Naive thymus-derived CD4-positive, alpha-beta T cell (primary cell): ENCODE measurements around the gene RPL18. TPM values are rescaled to one million over a fixed set of nuclear protein-coding genes. Genes with fewer than 3 reads are reported as not detected.

Experiments
- ATAC-seq: fragments of 150-1000 bp; cut with Tn5 transposase; 2 replicates; pipeline ENCODE4 v1.10.0; 2021; ENCODE audit warnings: mild to moderate bottlenecking, moderate library complexity
- CTCF ChIA-PET: fragments of 350-600 bp; sonication (Branson Sonifier 250); formaldehyde crosslinking; loops from one replicate; lab custom pipeline; 2021; ENCODE audit warnings: antibody characterized with exemption; lab: Charles Lee
- POLR2A ChIA-PET: fragments of 350-600 bp; sonication (Branson Sonifier 250); formaldehyde crosslinking; loops from one replicate; lab custom pipeline; 2021; ENCODE audit warnings: antibody characterized with exemption, inconsistent platforms; lab: Charles Lee
- DNase-seq, 9 donors: peaks; one replicate each; pipeline versions ENCODE4 v3.0.0 to v3.0.0-alpha.2; 2020 to 2022; ENCODE audit warnings: mixed read lengths in 1 of 9
- H3K27ac ChIP-seq: one replicate; pipeline ENCODE4 v1.7.0; 2013; ENCODE audit warnings: mild to moderate bottlenecking, low read depth, low read length, moderate library complexity
- H3K27me3 ChIP-seq, 2 donors: one replicate each; pipeline ENCODE4 v1.7.0; 2013; ENCODE audit warnings: low read length in 2 of 2, mild to moderate bottlenecking in 2 of 2, moderate library complexity in 2 of 2; ENCODE audit not compliant: control insufficient read depth in 2 of 2, insufficient read depth in 2 of 2
- H3K36me3 ChIP-seq, 3 experiments: 1 replicate in 2 of 3; 2 replicates in 1 of 3; pipeline ENCODE4 v1.7.0; 2013; ENCODE audit warnings: low read length in 3 of 3, mild to moderate bottlenecking in 3 of 3, moderate library complexity in 1 of 3; ENCODE audit not compliant: insufficient read depth in 3 of 3, control insufficient read depth in 2 of 3
- H3K4me1 ChIP-seq, 2 donors: one replicate each; pipeline ENCODE4 v1.7.0; 2013; ENCODE audit warnings: low read length in 2 of 2, mild to moderate bottlenecking in 2 of 2, moderate library complexity in 1 of 2; ENCODE audit not compliant: control insufficient read depth in 2 of 2, insufficient read depth in 2 of 2
- H3K4me3 ChIP-seq: 2 replicates; pipeline ENCODE4 v1.7.0; 2013; ENCODE audit warnings: mild to moderate bottlenecking, low read length
- H3K9me3 ChIP-seq, 3 experiments: 1 replicate in 2 of 3; 2 replicates in 1 of 3; pipeline ENCODE4 v1.7.0; 2013; ENCODE audit warnings: low read length in 3 of 3; ENCODE audit not compliant: control insufficient read depth in 2 of 3
- H3K27ac Mint-ChIP-seq, 9 donors: one replicate each; pipeline ENCODE4 v1.8.0; 2020 to 2022; ENCODE audit warnings: mixed read lengths in 9 of 9, mild to moderate bottlenecking in 8 of 9, moderate library complexity in 5 of 9, inconsistent platforms in 2 of 9
- H3K27me3 Mint-ChIP-seq, 5 donors: one replicate each; pipeline ENCODE4 v1.8.0; 2021 to 2022; ENCODE audit warnings: mixed read lengths in 5 of 5, mild to moderate bottlenecking in 1 of 5
- H3K36me3 Mint-ChIP-seq, 5 donors: one replicate each; pipeline ENCODE4 v1.8.0; 2020 to 2022; ENCODE audit warnings: mixed read lengths in 5 of 5, mild to moderate bottlenecking in 3 of 5, inconsistent platforms in 1 of 5
- H3K4me1 Mint-ChIP-seq, 7 donors: one replicate each; pipeline ENCODE4 v1.8.0; 2020 to 2022; ENCODE audit warnings: mixed read lengths in 7 of 7, mild to moderate bottlenecking in 3 of 7, inconsistent platforms in 1 of 7
- H3K4me3 Mint-ChIP-seq, 10 donors: one replicate each; pipeline ENCODE4 v1.8.0; 2020 to 2022; ENCODE audit warnings: mild to moderate bottlenecking in 10 of 10, mixed read lengths in 10 of 10, moderate library complexity in 6 of 10, inconsistent platforms in 2 of 10
- H3K9me3 Mint-ChIP-seq, 11 donors: one replicate each; pipeline ENCODE4 v1.8.0; 2020 to 2022; ENCODE audit warnings: mixed read lengths in 11 of 11, mild to moderate bottlenecking in 4 of 11, inconsistent platforms in 1 of 11, moderate library complexity in 1 of 11
- intact Hi-C, 2 donors: fragments of 100-400 bp; cut with micrococcal nuclease; formaldehyde crosslinking; loops; one replicate each; pipeline ENCODE4 v1.15.1; 2023
- polyA plus RNA-seq, 2 donors: library from polyadenylated mRNA; unstranded; fragments of 300-500 nt; fragmentation: Illumina TruSeq; gene quantifications; one replicate each; pipeline ENCODE4 v1.2.3, GENCODE V29; 2021
- total RNA-seq, 6 experiments: library from RNA in 5 of 6; stranded (reverse) in 5 of 6; gene quantifications; 1 replicate in 5 of 6; 2 replicates in 1 of 6; pipeline ENCODE4 v1.2.3 and lab custom pipeline; 2021 to 2026

RPL18 gene
- total and polyA plus RNA-seq, 7 experiments from 2014 or later: 1,570 to 2,826 (median 2,813) TPM

GRCh38 chr19:48627201-48627864 is 8.4 kb upstream of the RPL18 start:
- Histone ChIP-seq H3K27ac (no peak overlapping the region), H3K36me3 (peaks cover 0 to 51% (median under 1%) of the 10 kb centered on the region in 3 experiments), H3K27me3 (no peaks in the 10 kb centered on the region), H3K4me3 (no peak overlapping the region), H3K9me3 (no peaks in the 10 kb centered on the region), H3K4me1 (peaks cover 14 to 15% of the 10 kb centered on the region in 2 donors)
- Mint-ChIP-seq H3K36me3 (peaks cover 0 to 10% (median 9%) of the 10 kb centered on the region in 5 donors), H3K4me3 (no peak overlapping the region), H3K27me3 (no peaks in the 10 kb centered on the region), H3K4me1 (peaks cover 15 to 45% (median 35%) of the 10 kb centered on the region in 7 donors), H3K9me3 (peaks cover 0 to 3% (median 0%) of the 10 kb centered on the region in 11 donors), H3K27ac (peak overlapping the region in 2 of 9 donors; percentile 24 to 88)
- DNase-seq (peak in 1 of 9 donors; percentile 5), ATAC-seq (no peak)
- ChIA-PET CTCF (no interaction called here), POLR2A (interaction anchor here (0.6 to 1.1 kb wide), 5 partner anchors 8 to 264 kb away, joined by 4 to 6 read pairs (median 4); partner anchors contain the start of genes RPL18 and SPHK2)
- intact Hi-C loops: no loop called here

- ChIA-PET POLR2A (interaction anchor here (0.5 to 5.9 kb wide), 2 partner anchors 6 to 311 kb away, joined by 3 to 66 read pairs; no protein-coding TSS in a partner anchor), CTCF (no interaction called here)
- DNase-seq (no peak), ATAC-seq (no peak)
- Mint-ChIP-seq H3K9me3 (peaks cover 0 to 3% (median 0%) of the 10 kb centered on the region in 11 donors), H3K27ac (peak overlapping the region in 2 of 9 donors; percentile 79 to 92), H3K36me3 (peaks cover 0 to 15% (median 9%) of the 10 kb centered on the region in 5 donors), H3K27me3 (no peaks in the 10 kb centered on the region), H3K4me1 (peaks cover 21 to 43% (median 35%) of the 10 kb centered on the region in 7 donors), H3K4me3 (no peak overlapping the region)
- Histone ChIP-seq H3K36me3 (peaks cover 0 to 38% (median 0%) of the 10 kb centered on the region in 3 experiments), H3K27ac (no peak overlapping the region), H3K9me3 (no peaks in the 10 kb centered on the region), H3K4me1 (peaks cover 13 to 15% of the 10 kb centered on the region in 2 donors), H3K4me3 (no peak overlapping the region), H3K27me3 (no peaks in the 10 kb centered on the region)
- intact Hi-C loops: no loop called here
Observed at GRCh38 chr19:48625891-48626327, 6.9 kb upstream of the RPL18 start.

- H3K4me3 ChIP-seq: no peak overlapping the region
- Mint-ChIP-seq H3K4me1 (peaks cover 24 to 44% (median 34%) of the 10 kb centered on the region in 7 donors), H3K9me3 (peaks cover 0 to 3% (median 0%) of the 10 kb centered on the region in 11 donors), H3K4me3 (peak overlapping the region in 8 of 10 donors; percentile 10 to 98 (median 76)), H3K27ac (peak overlapping the region; percentile 58 to 96 (median 89)), H3K36me3 (peaks cover 0 to 13% (median 4%) of the 10 kb centered on the region in 5 donors), H3K27me3 (no peaks in the 10 kb centered on the region)
- DNase-seq (no peak), ATAC-seq (no peak)
- peak overlapping the region; percentile 73 for H3K27ac ChIP-seq
- intact Hi-C loops: loop anchor here (1.0 to 5.0 kb wide), 2 partner anchors 12 to 1252 kb away; partner anchors contain the start of genes DBP (in 2 of the 2), AKT1S1 (in 1 of the 2) and TBC1D17 (in 1 of the 2)
- ChIA-PET POLR2A (interaction anchor here (0.5 to 5.9 kb wide), 3 partner anchors 7 to 312 kb away, joined by 3 to 66 read pairs (median 9); partner anchors contain the start of gene DBP), CTCF (no interaction called here)
- no peaks in the 10 kb centered on the region for H3K9me3 ChIP-seq
- no peaks in the 10 kb centered on the region for H3K27me3 ChIP-seq
- H3K4me1 ChIP-seq: peaks cover 13 to 17% of the 10 kb centered on the region in 2 donors
- H3K36me3 ChIP-seq: peaks cover 0 to 29% (median 0%) of the 10 kb centered on the region in 3 experiments
Observed at GRCh38 chr19:48624791-48625723, 6.1 kb upstream of the RPL18 start.

GRCh38 chr19:48624067-48624594 is 5.2 kb upstream of the RPL18 start:
- H3K27ac Mint-ChIP-seq: peak overlapping the region; percentile 86 to 99 (median 92)
- peaks cover 14 to 24% of the 10 kb centered on the region in 2 donors for H3K4me1 ChIP-seq
- peak overlapping the region; percentile 29 for H3K4me3 ChIP-seq
- H3K4me1 Mint-ChIP-seq: peaks cover 31 to 51% (median 44%) of the 10 kb centered on the region in 7 donors
- H3K4me3 Mint-ChIP-seq: peak overlapping the region; percentile 76 to 98 (median 88)
- H3K36me3 ChIP-seq: peaks cover 0 to 20% (median 0%) of the 10 kb centered on the region in 3 experiments
- ChIA-PET CTCF (interaction anchor here (0.8 to 1.4 kb wide), 2 partner anchors 10 to 14 kb away, joined by 4 read pairs; partner anchors contain the start of gene DBP), POLR2A (interaction anchor here (1.2 to 5.9 kb wide), 7 partner anchors 8 to 118 kb away, joined by 3 to 66 read pairs (median 7); partner anchors contain the start of genes CA11 and DBP)
- H3K27me3 Mint-ChIP-seq: no peaks in the 10 kb centered on the region
- peaks cover 0 to 3% (median 0%) of the 10 kb centered on the region in 11 donors for H3K9me3 Mint-ChIP-seq
- peak; percentile 83 to 97 (median 87) for DNase-seq
- peak overlapping the region; percentile 73 for H3K27ac ChIP-seq
- H3K36me3 Mint-ChIP-seq: peaks cover 0 to 17% (median 4%) of the 10 kb centered on the region in 5 donors
- H3K9me3 ChIP-seq: no peaks in the 10 kb centered on the region
- H3K27me3 ChIP-seq: no peaks in the 10 kb centered on the region
- intact Hi-C loops: loop anchor here (1.0 to 5.0 kb wide), 2 partner anchors 13 to 1253 kb away; partner anchors contain the start of genes DBP (in 2 of the 2), AKT1S1 (in 1 of the 2) and TBC1D17 (in 1 of the 2)
- peak; percentile 86 for ATAC-seq

GRCh38 chr19:48623556-48624066 is 4.6 kb upstream of the RPL18 start:
- CTCF ChIA-PET: interaction anchor here (0.8 to 1.4 kb wide), 3 partner anchors 11 to 15 kb away, joined by 3 to 4 read pairs (median 4); partner anchors contain the start of gene DBP
- peak overlapping the region; percentile 76 to 98 (median 88) for H3K4me3 Mint-ChIP-seq
- H3K9me3 Mint-ChIP-seq: peaks cover 0 to 3% (median 0%) of the 10 kb centered on the region in 11 donors
- ATAC-seq: no peak
- DNase-seq: no peak
- H3K36me3 Mint-ChIP-seq: peaks cover 0 to 18% (median 4%) of the 10 kb centered on the region in 5 donors
- intact Hi-C loops: loop anchor here (1.0 to 5.0 kb wide), 2 partner anchors 14 to 1254 kb away; partner anchors contain the start of genes DBP (in 2 of the 2), AKT1S1 (in 1 of the 2) and TBC1D17 (in 1 of the 2)
- peaks cover 0 to 18% (median 0%) of the 10 kb centered on the region in 3 experiments for H3K36me3 ChIP-seq
- H3K4me1 Mint-ChIP-seq: peaks cover 32 to 52% (median 45%) of the 10 kb centered on the region in 7 donors
- peak overlapping the region; percentile 73 for H3K27ac ChIP-seq
- no peaks in the 10 kb centered on the region for H3K27me3 Mint-ChIP-seq
- no peaks in the 10 kb centered on the region for H3K9me3 ChIP-seq
- H3K4me1 ChIP-seq: peaks cover 14 to 24% of the 10 kb centered on the region in 2 donors
- POLR2A ChIA-PET: interaction anchor here (0.6 to 5.9 kb wide), 8 partner anchors 9 to 118 kb away, joined by 3 to 66 read pairs (median 7); partner anchors contain the start of genes CA11 and DBP
- H3K27me3 ChIP-seq: no peaks in the 10 kb centered on the region
- peak overlapping the region; percentile 29 for H3K4me3 ChIP-seq
- H3K27ac Mint-ChIP-seq: peak overlapping the region; percentile 84 to 99 (median 92)
